Fibroblast of pulmonary artery (primary cell): Measurements from ENCODE around the gene ERFE.
A peak's percentile ranks its signal among the peaks of the same experiment; 100 is the strongest.

Experiments used
- DNase-seq: peaks from one replicate; pipeline ENCODE4 v3.0.0-alpha.2; 2010; ENCODE audit warnings: low read depth
- H3K4me3 ChIP-seq: replicated peaks from 2 replicates; pipeline ENCODE4 v1.5.1; 2011; ENCODE audit warnings: low read depth, mild to moderate bottlenecking, control low read depth, low read length, moderate library complexity
- TF ChIP-seq, protein P1 (sequence below): IDR thresholded peaks from 2 replicates; pipeline ENCODE4 v1.5.1; 2011; ENCODE audit warnings: mild to moderate bottlenecking, control low read depth, low read length, inconsistent platforms; ENCODE audit errors: missing control alignments

The ERFE gene

DNA sequence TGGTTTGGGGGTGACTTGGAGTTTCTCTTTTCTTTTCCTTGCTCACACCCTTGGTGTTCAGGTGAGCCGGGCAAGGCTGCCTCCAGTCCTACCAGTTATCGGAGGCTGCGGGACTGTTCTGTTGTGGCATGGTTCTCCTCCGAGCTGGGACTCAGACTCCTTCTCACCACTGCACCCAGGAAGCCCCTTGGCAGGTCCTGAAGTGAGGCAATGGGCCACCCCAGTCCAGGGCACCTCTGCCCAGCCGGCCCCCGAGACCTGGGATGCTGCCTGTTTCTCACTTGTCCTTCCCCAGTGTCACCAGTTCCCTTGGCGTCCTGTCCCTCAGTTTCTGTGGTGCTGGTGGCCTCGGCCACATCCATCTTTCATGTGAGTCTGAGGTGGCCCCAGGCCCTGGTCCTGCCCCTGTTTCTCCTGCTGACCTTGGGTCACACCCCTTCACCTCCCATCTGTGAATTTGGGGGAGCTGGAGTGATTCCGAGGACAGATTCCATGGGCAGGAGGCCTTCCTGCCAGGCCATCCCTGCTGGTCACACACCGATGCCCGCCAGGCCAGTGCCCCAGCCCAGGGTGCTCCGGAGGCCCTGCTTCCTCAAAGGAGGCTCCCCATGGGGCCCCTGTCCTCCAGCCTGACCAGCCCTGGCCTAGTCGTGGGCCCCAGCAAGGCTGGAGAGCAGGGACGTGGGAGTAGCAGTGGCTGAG, 26.9 kb upstream of the ERFE start:
- TF ChIP-seq, protein P1, sequence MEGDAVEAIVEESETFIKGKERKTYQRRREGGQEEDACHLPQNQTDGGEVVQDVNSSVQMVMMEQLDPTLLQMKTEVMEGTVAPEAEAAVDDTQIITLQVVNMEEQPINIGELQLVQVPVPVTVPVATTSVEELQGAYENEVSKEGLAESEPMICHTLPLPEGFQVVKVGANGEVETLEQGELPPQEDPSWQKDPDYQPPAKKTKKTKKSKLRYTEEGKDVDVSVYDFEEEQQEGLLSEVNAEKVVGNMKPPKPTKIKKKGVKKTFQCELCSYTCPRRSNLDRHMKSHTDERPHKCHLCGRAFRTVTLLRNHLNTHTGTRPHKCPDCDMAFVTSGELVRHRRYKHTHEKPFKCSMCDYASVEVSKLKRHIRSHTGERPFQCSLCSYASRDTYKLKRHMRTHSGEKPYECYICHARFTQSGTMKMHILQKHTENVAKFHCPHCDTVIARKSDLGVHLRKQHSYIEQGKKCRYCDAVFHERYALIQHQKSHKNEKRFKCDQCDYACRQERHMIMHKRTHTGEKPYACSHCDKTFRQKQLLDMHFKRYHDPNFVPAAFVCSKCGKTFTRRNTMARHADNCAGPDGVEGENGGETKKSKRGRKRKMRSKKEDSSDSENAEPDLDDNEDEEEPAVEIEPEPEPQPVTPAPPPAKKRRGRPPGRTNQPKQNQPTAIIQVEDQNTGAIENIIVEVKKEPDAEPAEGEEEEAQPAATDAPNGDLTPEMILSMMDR: no peak
- no peak for DNase-seq
- no peak overlapping the region for H3K4me3 ChIP-seq

DNA sequence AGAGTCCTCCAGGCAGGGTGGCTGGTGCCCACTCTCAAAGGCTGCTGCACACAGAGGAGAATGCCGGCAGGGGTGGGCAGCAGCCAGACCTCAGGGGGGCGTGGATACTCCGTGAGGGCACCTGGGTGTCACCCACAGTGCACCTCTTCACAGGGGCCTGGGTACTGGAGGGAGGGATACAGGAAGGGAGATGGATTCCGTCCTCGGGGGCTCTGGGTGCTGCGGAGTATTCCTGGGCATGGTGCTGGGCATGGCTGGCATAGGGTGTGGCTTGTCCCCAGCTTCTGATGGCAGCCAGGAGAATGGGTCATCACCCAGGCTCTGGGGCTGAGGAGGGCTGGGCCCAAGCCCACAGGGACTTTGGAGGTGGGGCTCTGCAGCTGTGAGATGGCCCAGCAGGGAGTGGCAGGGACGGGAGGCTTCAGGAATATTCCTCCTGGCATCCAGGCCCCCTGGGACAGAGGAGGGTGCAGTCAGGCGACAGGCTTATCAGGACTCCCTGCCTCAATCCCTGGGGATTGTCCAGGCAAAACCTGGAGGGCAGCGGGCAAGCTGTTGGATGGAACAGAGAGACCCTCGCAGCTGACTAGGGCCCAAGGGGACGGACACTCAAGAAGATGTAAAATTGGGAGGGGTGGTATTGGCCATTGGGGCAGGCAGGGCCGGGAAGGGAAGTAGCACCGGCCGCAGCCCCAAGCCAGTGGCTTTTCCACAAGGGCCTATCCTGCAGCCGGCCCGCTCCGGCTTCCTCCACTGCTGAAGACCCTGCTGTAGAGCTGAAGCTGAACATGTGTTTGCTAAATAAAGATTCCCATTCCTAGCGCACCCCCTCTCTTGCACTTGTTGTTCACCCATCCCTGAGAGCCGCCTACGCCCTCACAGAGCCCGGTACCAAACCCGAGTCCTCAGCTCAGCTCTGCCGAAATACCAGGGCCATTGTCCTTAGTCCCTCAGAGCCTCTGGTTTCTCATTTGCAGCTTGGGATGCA, 26.0 kb upstream of the ERFE start:
- no peak for DNase-seq

DNA sequence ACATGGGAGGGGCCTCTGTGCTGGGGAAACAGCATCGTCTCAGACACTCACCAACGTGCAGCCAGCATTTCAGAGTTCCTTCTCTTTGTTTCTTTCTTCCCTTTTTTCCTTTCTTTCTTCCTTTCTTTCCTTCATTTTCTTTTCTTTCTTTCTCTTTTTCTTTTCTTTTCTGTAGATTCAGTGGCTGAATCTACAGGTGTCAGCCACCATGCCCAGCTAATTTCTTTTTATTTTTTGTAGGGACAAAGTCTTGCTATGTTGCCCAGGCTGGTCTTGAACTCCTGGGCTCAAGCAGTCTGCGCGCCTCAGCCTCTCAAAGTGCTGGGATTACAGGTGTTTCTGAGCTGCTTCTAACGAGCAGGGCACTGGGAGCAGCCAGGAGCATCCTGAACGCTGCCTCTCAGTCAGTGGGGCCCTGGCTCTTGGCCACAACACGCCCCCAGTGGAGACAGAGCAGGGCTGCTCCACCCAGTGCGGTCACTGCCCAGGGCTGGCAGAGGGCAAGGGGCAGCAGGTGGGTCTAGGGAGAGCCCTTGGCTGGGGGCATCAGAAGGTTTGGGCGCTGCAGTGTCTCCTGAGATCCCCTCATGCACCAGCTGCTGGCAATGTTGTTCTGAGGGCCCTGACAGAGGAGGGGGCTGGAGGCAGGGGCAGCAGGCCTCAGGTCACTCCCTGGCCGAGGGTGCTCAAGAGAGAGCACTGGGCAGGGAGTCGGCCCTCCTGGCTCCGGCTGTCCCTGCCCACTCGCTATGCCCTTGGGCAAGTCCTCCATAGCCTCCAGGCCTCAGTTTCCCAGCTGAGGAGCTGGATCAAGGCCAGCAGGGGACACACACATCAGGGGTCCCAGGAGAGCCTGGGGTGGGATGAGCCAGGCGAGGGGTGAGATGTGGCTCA, 25.0 kb upstream of the ERFE start:
- H3K4me3 ChIP-seq: no peak overlapping the region
- TF ChIP-seq, protein P1: no peak
- no peak for DNase-seq

More for the DNA sequence above, 26.0 kb upstream of the ERFE start:
- no peak overlapping the region for H3K4me3 ChIP-seq
- TF ChIP-seq, protein P1: no peak

DNA sequence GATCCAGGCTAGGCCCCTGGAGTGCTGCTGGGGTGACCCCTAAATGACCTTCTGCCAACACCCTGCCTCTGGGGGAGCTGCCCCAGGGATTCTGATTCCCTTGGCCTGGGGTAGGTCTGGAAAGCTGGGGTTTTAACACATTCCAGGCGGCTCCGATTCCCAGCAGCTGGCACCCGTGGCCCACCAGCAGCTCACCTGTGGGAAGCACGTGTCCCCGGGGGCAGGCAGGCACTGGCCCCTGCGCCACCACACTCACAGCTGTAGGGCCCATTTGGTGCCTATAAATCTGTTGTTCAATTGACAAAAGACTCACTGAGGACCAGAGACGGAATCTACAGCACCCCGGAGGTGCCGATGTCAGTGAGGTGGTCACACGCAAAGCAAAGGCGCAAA, 24.4 kb upstream of the ERFE start:
- TF ChIP-seq, protein P1: no peak
- no peak overlapping the region for H3K4me3 ChIP-seq
- DNase-seq: no peak

DNA sequence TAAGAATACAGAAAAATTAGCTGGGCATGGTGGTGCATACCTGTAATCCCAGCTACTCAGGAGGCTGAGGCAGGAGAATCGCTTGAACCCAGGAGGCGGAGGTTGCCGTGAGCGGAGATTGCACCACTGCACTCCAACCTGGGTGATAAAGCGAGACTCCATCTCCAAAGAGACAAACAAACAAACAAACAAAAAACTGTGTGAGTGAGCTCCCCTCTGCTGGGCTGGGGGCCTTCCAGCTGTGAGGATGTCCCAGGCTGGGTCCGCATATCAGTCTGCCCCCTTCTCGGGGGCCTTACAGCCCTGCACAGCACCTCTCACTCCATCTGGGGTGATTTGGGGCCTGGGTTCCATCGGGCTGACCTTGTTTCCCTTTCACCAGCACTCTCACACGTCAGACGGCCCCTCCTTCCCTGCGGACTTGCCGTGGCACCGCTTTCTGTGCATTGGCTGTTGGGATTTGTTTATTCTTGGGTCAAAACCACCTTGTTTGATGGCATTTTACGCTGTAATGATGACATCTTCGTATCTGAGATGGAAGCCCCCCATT, 23.1 kb upstream of the ERFE start:
- H3K4me3 ChIP-seq: no peak overlapping the region
- TF ChIP-seq, protein P1: no peak
- no peak for DNase-seq

DNA sequence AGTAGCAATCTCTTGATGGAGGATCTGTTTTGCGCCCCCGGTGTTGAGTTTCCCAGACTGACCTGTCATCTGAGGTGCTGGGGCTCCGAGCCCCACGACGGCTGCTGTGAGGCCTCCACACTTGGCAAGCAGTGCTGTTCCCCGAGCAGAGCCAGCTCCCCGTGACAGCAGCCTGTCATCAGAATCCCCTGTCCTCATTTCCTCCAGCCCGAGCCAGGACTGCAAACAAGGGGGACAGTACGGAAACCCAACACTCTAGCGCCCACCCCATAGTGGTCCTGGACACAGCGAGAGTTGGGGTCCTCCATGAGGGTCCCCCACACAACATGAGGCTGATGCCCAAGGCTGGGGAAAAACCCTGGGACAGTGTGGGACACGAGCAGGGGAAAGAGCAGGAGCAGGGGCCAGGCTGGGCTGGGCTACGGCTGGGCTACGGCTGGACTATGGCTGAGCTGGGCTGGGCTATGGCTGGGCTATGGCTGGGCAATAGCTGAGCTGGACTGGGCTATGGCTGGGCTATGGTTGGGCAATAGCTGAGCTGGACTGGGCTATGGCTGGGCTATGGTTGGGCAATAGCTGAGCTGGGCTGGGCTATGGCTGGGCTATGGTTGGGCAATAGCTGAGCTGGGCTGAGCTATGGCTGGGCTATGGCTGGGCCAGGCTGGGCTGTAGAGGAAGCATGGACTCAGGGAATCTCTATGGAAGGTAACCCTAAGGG, 21.8 kb upstream of the ERFE start:
- peak; percentile 82 for DNase-seq
- TF ChIP-seq, protein P1: no peak
- H3K4me3 ChIP-seq: no peak overlapping the region
